Kidney capillary endothelial cell (primary cell): ENCODE results near the gene NAA50.

ENCODE experiments used
- DNase-seq: peaks from one replicate; pipeline ENCODE4 v3.0.0-alpha.2; 2018; ENCODE audit warnings: low spot score

Gene NAA50

DNA sequence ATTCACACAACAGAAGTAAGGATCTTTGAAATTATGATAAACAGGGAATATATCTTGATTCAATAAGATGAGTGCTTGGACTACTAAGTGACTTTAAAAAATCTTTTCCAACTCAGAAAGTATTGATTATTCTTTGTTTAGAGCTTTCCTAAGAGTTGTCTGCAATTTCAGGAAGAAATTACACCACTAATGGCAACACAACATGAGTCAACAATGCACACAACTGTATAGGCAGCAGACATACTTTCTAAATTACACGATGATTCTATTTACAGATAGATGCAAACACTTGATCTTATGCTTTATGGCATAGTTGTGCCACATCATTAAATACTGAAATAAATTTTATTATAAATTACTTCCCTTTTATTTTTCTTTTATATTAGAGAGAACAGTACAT lies 4.4 kb downstream of the NAA50 start:
- no peak for DNase-seq

GRCh38 chr3:113741086-113741485 lies 5.0 kb downstream of the NAA50 start:
- no peak for DNase-seq

DNA sequence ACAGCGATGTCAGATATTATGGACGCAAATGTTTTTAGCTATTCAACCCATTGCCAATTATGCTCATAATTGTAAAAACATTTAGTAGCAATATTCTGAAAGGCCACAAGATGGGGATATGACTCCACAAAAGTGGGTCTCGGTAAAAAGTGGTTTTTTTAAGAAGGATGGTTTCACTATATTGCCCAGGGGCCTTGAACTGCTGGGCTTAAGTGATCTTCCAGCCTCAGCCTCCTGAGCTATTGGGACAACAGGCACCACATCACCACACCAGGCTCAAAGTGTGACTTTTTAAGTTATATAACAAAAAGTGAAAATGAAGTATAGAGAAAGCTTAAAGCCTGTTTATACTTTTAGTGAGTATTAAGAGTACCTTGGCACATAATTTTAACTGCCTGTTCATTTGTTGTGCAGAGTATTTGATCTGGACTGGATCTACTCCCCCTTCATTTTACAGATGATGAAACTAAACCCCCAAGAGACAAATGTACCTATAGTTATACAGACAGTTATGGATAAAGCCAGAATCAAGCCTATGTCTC lies 9.4 kb downstream of the NAA50 start:
- peak; percentile 70 for DNase-seq

- DNase-seq = no peak
These were observed 14.4 kb downstream of the NAA50 start for GRCh38 chr3:113731694-113732093.

DNA sequence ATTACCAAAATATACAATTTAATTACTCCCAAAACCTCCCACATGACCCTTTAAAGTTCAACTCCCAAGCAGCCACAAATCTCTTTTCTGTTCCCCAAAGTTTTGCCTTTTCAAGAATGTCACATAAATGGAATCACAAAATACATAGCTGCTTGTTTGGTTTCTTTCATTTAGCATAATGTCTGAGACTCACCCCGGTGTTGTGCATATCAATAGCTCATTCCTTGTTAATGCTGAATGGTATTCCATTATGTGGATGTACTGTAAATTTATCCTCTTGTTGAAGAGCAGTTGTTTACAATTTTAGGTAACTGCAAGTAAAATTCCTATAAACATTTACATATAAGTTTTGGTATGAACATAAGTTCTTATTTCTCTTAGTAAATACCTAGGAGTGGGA lies 15.5 kb downstream of the NAA50 start:
- no peak for DNase-seq

- DNase-seq = no peak
These were observed 17.4 kb downstream of the NAA50 start for GRCh38 chr3:113728661-113729060.

GRCh38 chr3:113721636-113722035 lies 24.4 kb downstream of the NAA50 start:
- no peak for DNase-seq

GRCh38 chr3:113719758-113720157 lies 26.3 kb downstream of the NAA50 start:
- no peak for DNase-seq

- DNase-seq = no peak
These were observed 26.8 kb downstream of the NAA50 start for GRCh38 chr3:113719294-113719693.

GRCh38 chr3:113717818-113718217 lies 28.2 kb downstream of the NAA50 start:
- no peak for DNase-seq

DNA sequence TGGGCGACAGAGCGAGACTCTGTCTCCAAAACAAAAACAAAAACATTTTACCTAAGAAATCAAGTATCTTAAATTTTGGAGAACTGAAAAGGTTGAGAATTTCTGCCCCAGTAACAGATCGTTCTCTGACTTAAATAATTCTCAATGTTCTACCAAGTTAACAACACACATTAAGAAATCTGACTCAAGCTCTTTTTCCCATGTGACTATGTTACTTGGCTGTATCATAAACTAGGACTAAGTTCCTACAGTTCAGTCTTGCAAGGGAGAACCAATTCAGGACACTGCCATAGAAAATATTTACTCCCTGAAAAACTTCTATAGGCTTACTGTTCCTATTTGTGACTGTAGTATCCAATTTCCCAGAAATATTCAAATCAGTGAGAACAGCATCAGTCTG lies 28.7 kb downstream of the NAA50 start:
- no peak for DNase-seq

- DNase-seq = no peak
These were observed 31.3 kb downstream of the NAA50 start for GRCh38 chr3:113714702-113715101.

GRCh38 chr3:113712129-113712528 lies 33.9 kb downstream of the NAA50 start:
- no peak for DNase-seq

- DNase-seq = no peak
These were observed 38.2 kb downstream of the NAA50 start for GRCh38 chr3:113707835-113708234.

GRCh38 chr3:113698956-113699355 lies 47.1 kb downstream of the NAA50 start:
- DNase-seq = no peak

- no peak for DNase-seq
These were observed 47.8 kb downstream of the NAA50 start for GRCh38 chr3:113698213-113698742.

- DNase-seq = no peak
These were observed 48.5 kb downstream of the NAA50 start for GRCh38 chr3:113697500-113698090.

DNA sequence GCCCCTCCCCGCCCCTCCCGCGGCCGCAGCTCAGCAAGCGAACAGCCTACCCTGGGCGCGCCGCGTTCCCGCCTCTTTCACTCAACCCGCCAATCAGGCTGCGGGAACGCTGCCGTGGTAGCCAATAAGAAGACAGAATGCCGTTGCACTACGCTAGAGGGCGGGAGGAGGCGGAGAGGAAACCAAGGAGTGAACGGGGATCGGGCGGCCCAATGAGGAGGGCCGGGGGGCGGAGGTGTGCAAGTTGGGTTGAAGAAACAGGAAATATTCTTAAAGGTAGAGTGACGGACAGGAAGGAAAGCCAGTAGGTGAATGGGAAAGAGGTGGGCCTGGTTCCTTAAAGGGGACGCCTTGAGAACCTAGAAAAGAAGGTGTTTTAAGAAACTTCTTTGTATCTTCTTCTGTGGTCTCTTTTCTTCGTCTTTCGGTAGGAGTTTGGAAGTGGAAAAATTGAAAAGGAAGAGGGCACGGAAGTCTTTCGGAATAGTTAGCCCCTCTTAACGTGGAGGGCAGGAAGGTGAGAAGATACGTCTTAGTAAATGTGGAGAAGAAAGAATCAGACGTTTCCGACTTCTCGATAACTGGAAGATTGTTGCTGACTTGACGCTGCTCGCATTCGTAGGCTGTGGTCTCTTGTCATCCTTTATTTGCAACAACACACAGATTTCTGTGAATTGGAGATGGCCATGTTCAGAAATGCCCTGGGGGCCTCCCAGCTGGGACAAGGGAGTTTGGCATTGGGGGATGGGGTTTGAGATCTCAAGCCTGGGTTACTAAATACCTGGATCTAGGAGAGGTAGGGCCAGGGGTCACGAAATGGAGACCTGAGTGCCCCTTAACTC lies 49.2 kb downstream of the NAA50 start:
- DNase-seq = peak; percentile 99

GRCh38 chr3:113695786-113696645 lies 50.0 kb downstream of the NAA50 start, which contains the start of gene USF3:
Gene USF3, minus strand, starts transcription at chr3:113696642. Its CDS starts 21,764 bp downstream, at chr3:113674878.
- no peak for DNase-seq

DNA sequence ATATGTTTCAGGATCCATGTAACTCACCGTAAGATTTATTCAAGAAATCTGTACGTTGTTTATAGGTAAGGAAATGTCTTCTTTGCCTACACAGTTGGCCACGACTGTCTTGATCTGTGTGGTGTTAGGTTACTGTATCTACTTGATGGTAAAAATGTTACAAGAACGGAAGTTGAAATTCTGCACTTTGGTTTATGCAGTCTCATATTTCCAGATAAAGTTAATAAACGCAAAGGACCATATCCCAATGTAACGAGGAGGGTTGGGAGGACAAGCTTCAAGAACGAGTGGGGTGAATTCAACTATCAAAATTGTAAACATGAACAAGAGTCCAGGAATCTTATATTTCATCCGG lies 50.6 kb downstream of the NAA50 start:
- no peak for DNase-seq

DNA sequence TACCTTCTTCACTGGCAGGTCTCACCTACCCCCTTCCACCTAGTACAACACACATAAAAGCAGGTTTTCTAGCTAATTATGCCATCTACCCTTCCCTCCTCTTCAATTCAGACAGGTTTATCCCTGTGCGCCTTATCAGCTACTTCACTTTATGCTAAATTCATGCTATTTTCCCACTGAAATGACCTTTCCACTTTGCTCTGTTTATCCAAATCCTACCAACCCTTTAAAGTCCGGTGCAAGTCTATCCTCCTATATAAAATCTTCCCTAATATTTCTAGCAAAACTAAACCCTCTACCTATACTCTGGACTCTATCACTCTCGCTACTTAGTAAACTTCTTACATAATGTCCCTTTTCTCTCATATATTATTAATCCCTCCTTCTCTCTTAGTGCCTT lies 55.6 kb downstream of the NAA50 start:
- DNase-seq = no peak
